ENCODE measurements around the gene STAT6. TPM values are rescaled to one million over a fixed set of nuclear protein-coding genes. Genes with fewer than 3 reads are reported as not detected.

STAT6 gene
- total and polyA plus RNA-seq, 2 donors (not counting 3 experiments of a cell fraction or from before 2014, with no cell fraction given): 136 to 147 TPM

DNA sequence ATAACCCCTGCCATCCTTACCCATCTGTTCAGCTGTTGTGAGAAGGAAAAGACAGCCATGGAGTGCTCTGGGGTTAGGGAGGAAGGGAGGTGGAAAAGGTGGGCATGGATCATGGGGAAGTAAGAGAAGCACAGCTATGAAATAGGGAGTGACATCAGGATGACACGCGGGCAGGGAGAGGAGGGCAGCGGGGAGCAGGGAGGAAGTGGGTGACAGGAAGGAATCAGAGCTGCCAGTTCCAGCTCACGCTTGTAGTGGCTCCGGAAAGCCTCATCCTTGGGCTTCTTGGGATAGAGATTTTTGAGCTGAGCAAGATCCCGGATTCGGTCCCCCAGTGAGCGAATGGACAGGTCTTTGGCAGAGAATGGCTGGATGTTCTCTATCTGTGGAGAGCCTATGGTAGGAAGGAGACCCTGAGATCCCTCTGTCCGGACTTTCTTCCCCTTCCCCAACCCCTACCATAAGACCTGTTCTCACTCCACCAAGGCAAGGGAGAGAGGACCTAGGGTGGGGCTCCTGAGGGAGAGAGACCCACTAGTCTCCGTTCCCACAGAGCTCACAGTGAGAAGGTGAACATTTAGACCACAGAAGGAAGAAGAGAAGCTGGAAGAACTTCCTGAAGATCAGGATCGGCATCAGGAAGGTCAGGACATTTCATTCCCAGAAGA is 12.0 kb downstream of the STAT6 start:
- CTCF ChIA-PET: interaction anchor here (3.5 to 14.4 kb wide), 2 partner anchors 12 to 30 kb away, joined by 15 to 158 read pairs; partner anchors contain the start of gene STAT6
- FAIRE-seq (no peak), DNase-seq (ENCODE audit: low read depth, low spot score) (no peak)
- dilution Hi-C loops (cut with MboI; ENCODE audit: extremely low pct_ligation_motif_present, low sequenced_read_pairs): no loop called here
- TF ChIP-seq MYC (IDR thresholded peaks at IDR 0.05; ENCODE audit: low read depth, low read length) (no peak), GATA2 (IDR thresholded peaks at IDR 0.05; ENCODE audit: insufficient read depth, insufficient read length, low read depth, low read length) (no peak), EZH2 (IDR thresholded peaks at IDR 0.05; ENCODE audit: borderline replicate concordance, low read depth, low read length, severe bottlenecking) (no peak), POLR2AphosphoS5 (IDR thresholded peaks at IDR 0.05; ENCODE audit: insufficient read depth, low read depth, low read length) (no peak), POLR2A (IDR thresholded peaks at IDR 0.05; ENCODE audit: low read depth, low read length) (no peak)
- TF ChIP-seq, protein P1, sequence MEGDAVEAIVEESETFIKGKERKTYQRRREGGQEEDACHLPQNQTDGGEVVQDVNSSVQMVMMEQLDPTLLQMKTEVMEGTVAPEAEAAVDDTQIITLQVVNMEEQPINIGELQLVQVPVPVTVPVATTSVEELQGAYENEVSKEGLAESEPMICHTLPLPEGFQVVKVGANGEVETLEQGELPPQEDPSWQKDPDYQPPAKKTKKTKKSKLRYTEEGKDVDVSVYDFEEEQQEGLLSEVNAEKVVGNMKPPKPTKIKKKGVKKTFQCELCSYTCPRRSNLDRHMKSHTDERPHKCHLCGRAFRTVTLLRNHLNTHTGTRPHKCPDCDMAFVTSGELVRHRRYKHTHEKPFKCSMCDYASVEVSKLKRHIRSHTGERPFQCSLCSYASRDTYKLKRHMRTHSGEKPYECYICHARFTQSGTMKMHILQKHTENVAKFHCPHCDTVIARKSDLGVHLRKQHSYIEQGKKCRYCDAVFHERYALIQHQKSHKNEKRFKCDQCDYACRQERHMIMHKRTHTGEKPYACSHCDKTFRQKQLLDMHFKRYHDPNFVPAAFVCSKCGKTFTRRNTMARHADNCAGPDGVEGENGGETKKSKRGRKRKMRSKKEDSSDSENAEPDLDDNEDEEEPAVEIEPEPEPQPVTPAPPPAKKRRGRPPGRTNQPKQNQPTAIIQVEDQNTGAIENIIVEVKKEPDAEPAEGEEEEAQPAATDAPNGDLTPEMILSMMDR (IDR thresholded peaks at IDR 0.05; ENCODE audit: extremely low read depth in 1 of 2, insufficient read depth in 1 of 2, low read depth in 1 of 2, low read length in 2 of 2): no peak
- no peaks in the 10 kb centered on the region for H3K9me1 ChIP-seq (replicated peaks; ENCODE audit: control insufficient read depth, extremely low read depth, insufficient read depth, low read length)
- no peaks in the 10 kb centered on the region for H4K20me1 ChIP-seq (replicated peaks; ENCODE audit: control insufficient read depth, extremely low read depth, insufficient read depth, low read length)
- no peaks in the 10 kb centered on the region for H3K27me3 ChIP-seq (ENCODE audit: control insufficient read depth in 2 of 2, insufficient read depth in 2 of 2, low read length in 2 of 2)
- H3K27ac ChIP-seq (ENCODE audit: insufficient read depth, low read depth, low read length): no peak overlapping the region
- H3K79me2 ChIP-seq (ENCODE audit: control insufficient read depth, insufficient read depth, low read length): no peaks in the 10 kb centered on the region
- BruUV-seq (replicated peaks): TSS peak; percentile 0
- H3K4me1 ChIP-seq (ENCODE audit: control insufficient read depth, extremely low read depth, insufficient read depth, low read length): peaks cover 4% of the 10 kb centered on the region
- H2AFZ ChIP-seq (ENCODE audit: low read depth, low read length): no peak overlapping the region
- H3K9ac ChIP-seq (replicated peaks; ENCODE audit: extremely low read depth, insufficient read depth, low read length): no peak overlapping the region
- H3K4me2 ChIP-seq (ENCODE audit: insufficient read depth, low read length): no peak overlapping the region
- peaks cover 4 to 40% of the 10 kb centered on the region in 2 experiments for H3K36me3 ChIP-seq (ENCODE audit: control insufficient read depth in 2 of 2, extremely low read depth in 1 of 2, insufficient read depth in 2 of 2, low read length in 2 of 2)
- intact Hi-C loops (cut with micrococcal nuclease): no loop called here
- H3K4me3 ChIP-seq (replicated peaks in 1 of 3; ENCODE audit: insufficient read depth in 1 of 3, low read depth in 1 of 3, low read length in 3 of 3): no peak overlapping the region
- POLR2A ChIA-PET: interaction anchor here (2.2 kb wide), 1 partner anchor 12 kb away, joined by 9 read pairs; the partner anchor contains the start of gene STAT6
- H3K9me3 ChIP-seq (replicated peaks; ENCODE audit: control insufficient read depth, insufficient read depth, low read length): no peaks in the 10 kb centered on the region

All from endothelial cell of umbilical vein (primary cell).